H54 (cell line): ENCODE data around the gene BMAL1.
A peak's percentile ranks its signal among the peaks of the same experiment; 100 is the strongest.

ENCODE experiments used
- DNase-seq: peaks from one replicate; pipeline ENCODE4 v3.0.0; 2011; ENCODE audit warnings: low spot score, mixed read lengths; ENCODE audit not compliant: insufficient read length
- FAIRE-seq: peaks from 3 replicates; lab custom pipeline; 2011; peaks lifted over from hg19 to GRCh38; lab: Jason Lieb, UNC
- POLR2A ChIP-seq: IDR thresholded peaks from 2 replicates; pipeline ENCODE4 v1.6.1; 2011; ENCODE audit warnings: low read depth, mild to moderate bottlenecking, low read length

BMAL1 gene

DNA sequence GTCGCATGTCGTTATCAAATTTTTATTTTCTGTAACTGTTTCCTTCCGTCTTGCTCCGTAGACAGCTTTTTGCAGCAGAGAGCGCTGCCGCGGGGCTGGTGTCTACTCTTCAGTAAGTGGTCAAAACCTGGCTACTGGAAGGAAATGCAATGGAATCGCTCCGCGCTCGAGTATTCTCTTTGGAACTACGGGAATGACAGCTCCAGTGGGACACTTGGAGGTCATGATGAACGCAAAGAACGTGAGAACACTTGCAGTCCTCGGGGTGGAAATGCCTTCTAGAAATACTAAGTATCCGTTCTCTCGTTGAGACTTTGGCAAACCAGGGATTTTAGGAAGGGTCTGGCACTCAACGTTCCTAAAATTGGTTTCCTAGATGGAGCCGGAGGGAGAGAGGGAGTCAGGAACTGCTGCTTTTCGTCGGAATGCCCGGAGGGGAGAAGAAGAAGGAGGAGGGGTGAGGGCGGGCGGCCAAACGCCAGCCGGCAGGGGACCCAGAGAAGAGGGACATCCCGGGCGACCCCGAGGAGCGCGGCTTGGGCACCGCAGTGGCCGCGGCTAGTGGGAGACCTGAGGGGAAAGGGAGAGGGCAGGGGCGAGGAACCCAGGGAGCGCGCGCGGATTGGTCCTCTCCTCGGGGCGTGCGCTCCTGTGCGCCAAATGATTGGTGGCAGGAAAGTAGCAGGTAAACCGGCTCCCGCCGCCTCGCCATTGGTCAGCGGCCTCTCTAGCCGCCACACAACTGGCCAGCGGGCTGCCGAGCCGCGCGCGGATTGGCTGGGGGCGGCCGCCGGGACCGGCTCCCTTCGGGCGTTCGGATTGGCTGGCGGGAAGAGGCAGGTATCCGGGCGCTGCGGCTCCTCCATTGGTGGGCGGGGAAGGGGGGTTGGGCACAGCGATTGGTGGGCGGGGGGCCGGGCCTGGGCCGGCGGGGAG lies 490 bp upstream of the BMAL1 start:
- DNase-seq (peak; percentile 96), FAIRE-seq (no peak)
- TF ChIP-seq POLR2A = peak; percentile 82

DNA sequence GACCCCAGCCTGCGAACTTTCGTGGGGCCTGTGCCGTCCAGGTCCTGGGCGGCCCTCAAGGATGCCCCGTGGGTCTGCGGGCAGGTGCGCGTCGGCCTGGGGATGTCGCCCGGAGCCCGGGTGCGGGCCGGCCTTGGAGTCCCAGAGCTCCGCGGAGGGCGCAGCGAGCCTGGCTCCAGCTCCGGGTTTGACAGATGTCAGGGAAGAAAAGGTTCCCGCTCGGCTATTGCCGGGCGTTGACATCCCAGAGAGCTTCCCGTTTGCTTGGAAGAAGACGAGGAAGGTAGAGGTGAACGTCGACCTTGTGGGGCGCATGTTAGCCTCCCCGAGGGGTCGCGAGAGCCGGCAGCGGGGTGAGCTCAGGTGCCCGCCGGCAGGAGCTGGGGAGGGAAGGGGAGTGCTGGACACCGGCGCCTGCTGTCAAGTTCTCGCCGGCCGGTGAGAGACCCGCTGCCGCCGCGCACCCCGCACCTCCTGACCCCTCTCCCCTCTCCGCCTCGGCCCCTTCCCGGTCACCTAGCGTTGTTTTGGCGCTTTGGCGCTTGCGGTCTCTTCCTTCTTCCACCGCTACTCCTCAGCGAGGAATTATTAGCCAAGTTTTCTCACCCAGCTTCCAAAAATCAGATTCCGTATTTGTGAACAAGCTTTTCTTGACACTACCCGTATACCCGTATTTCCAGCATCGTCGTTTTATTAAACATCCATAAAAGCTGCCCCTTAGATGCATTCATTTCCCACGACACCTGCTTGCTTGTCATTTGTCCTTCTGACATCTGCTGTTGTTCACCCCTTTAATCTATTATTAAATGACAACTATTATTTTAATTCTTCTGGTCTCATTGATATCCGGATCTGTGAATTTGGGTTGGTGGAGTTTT lies 1.3 kb downstream of the BMAL1 start:
- FAIRE-seq = no peak
- no peak for DNase-seq
- no peak for TF ChIP-seq POLR2A

DNA sequence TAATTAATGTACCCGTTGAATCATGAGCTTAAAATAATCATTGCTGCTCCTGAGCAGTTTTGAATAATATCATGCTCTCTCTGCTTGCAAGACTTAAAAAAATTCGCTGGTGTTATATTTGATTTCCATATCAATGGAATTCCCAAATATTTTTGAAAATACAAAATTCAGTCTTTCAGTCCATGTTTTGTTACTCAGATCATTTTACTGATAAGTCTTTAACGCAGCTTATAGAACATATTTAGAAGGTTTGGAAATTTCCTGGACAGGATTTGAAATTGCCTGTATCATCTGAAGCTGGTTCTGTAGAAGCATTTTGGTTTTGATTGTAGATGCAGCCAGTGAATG lies 1.9 kb downstream of the BMAL1 start:
- DNase-seq = no peak
- FAIRE-seq = no peak
- no peak for TF ChIP-seq POLR2A

DNA sequence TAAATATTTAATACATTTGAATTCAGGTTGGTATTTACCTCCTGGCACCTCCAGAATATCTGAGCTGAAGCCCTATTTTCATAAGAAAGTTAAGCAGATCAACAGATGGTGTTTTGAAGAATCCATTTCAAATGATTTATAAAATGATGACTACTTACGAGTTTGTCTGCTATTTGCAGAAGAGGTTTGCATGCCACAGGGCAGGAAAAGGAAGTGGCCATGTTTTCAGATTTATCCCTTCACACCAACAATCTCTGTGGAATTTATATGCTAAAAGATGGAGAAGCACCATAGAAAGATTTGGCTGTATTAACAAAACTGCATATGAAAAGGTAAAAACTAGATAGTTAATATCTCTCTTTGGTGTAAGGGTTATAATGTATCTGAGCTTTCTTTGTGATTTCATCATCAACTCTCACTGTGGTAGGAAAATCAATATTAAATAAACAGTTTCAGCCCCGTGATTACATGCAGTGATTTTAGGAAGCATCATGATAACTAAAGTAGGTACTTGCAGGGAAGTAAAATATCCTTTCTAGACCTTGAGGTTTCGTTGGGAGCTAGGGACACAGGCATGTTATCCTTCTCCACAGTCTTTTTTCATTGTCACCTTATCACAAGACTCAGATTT lies 2.6 kb downstream of the BMAL1 start:
- FAIRE-seq (no peak), DNase-seq (no peak)

DNA sequence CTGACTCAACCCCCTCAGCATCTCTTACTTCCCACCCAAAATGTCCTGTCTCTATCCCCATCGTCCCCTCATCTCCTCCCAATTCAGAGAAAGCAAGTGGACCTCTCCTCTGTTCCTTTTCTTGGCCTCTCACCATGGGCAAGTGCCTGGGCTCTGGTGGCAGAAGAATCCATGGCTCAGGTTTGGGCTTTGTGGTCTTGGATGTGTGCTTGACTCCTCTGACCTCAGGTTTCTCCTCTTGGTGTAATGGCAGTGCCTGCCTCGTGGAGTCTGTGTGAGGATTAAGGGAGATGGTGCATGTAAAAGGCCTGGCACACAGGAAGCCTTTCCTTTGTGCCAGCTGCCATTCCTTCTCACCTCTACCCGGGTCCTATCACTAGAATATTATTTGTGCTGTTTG lies 3.2 kb downstream of the BMAL1 start:
- DNase-seq (no peak), FAIRE-seq (no peak)
- TF ChIP-seq POLR2A = no peak

More for the DNA sequence above, 2.6 kb downstream of the BMAL1 start:
- TF ChIP-seq POLR2A = no peak

DNA sequence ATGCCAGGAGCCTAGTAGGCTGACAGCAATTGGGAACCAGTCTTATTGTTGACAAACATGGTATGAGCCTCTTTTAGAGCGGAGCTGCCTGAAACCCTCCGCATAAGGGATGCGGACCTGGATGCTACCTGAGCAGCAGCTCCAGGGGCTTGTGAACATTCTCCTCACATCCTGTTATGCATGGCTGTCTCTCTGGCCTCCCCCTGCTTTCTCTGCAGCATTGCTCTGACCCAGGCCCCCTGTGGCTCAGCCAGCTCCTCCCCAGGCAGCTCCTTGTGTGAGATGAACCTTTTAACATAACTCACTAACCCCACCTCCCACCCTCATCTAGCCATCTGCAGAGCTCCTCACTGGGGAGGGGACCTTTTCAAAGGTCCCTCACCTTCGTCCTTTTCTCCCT lies 6.0 kb downstream of the BMAL1 start:
- no peak for FAIRE-seq
- TF ChIP-seq POLR2A = no peak
- no peak for DNase-seq

DNA sequence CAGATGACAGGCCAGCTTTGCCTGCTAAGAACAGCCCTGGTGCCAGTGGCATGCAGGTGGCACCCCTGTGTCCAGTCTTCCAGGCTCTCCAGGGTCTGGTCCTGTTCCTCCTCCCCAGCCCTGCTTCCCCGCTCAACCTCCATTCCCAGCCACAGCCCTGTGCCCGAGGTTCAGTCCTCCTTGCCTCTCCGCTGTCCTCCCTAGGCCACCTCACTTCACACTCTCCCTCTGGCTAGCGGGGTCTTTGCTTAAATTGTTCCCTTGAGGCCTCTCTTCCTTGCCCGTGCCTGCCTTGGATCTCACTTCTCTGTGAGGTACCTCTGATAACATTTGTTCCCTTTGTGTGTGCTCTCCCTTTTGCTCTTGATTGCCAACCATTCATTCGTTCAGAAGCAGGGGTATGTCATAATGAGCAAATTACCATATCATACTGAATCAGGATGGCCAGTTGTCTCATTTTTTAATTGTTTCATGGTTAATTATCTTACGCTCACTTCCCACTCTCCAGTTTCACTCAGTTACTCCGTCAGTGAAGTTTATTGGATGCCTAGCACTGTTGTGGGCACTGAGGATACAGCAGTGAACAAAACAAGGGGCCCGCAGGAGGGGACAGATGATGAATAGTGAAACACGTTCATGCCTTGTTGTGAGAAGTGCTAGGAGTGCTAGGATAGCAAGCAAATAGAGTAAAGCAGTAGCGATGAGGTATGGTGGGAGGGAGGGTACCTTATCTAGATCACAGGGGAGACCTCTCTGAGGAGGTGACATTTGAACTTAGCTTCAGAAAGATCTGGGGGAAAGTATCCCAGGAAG lies 7.4 kb downstream of the BMAL1 start:
- DNase-seq (no peak), FAIRE-seq (no peak)
- no peak for TF ChIP-seq POLR2A

DNA sequence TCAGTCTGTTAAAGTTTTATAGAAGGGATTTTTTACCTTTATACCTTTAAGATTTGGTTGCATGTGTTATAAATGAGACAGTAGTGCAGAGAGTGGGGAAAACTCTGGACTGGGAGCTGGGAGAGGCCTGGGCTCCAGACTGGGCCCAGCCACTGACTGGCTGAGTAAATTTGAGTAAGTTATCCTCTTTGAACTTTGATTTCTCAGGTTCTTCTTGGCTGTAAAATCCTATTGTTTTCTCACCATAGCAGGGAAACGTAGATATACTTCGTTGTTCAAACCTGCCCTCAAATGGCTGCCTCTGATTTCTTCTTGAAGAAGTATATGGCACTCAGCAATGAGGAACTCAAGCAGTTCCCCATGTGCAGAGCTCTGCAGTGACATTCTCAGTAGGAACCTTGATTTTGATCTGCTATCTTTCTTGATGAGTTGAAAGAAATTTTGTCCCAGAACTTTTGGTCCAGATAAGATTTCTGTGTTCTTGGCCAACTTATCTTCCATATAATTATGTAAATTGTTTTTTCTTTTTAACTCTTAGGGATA lies 8.8 kb downstream of the BMAL1 start:
- FAIRE-seq (no peak), DNase-seq (no peak)
- TF ChIP-seq POLR2A = no peak

DNA sequence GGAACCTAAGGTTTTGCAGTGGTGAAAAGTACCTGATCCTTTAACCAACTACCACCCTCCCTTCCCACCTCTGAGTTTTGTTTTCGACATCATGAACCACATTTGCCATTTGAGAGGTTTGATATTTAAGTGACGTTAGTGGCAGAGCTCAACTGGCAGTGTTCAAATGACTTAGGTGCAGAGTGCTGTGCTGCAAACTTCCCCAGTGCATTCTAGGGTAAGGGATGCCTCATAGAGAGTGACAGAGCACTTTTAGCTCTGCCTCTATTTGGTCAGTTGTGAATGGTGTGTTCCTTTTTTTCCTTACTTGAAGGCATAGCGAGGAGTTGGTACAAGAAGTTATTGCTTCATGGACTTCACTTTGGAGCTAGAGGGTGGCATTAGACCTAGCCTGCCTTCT lies 9.4 kb downstream of the BMAL1 start:
- DNase-seq (no peak), FAIRE-seq (no peak)
- no peak for TF ChIP-seq POLR2A

DNA sequence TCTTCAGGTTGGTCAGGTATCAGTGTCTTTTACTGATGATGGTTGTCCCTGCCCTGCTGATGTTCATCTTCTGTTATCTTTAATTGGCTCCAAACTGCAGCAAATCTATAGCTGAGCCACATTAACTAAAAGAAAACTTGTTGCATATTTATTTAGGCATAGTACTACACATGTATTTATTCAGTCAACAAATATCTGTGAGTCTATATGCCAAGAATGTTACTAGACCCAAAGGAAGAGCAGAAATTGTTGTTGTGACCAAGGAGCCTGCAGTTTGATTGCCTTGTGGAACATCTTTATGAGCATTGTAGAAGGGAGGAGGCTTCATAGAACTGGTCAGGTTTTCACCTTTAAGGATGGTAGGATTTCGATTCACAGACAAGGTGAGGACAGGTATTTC lies 10.1 kb downstream of the BMAL1 start:
- TF ChIP-seq POLR2A = no peak
- DNase-seq (no peak), FAIRE-seq (no peak)

DNA sequence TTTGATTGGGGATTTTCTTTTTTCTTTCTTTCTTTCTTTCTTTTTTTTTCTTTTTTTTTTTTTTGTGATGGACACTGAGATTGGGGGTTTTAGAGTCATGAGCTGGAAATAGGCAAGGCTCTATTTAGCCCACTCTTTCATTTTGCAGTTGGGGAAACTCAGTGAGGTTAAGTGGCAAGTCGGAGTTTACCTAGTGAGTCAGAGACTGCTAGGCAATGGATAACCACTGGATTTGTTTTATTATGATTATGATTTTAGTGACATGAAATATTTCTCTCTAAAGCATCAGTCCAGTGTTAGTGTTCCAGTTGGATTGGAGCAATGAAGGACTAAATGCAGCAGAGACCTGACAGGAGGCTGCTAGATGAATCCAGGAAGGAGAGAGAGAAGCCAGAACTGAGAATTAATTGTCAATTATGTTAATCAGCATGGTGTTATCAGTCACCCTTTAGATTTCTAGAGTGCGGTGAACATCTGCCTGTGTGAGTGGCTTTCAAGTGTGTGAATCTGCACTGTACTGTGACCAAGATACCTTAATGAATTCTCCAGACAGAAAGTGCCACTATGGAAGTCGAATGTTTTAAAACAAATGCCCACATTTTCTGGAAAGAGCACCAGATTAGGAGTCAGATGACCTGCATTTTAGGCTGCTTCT lies 10.9 kb downstream of the BMAL1 start:
- no peak for TF ChIP-seq POLR2A
- DNase-seq (no peak), FAIRE-seq (no peak)

DNA sequence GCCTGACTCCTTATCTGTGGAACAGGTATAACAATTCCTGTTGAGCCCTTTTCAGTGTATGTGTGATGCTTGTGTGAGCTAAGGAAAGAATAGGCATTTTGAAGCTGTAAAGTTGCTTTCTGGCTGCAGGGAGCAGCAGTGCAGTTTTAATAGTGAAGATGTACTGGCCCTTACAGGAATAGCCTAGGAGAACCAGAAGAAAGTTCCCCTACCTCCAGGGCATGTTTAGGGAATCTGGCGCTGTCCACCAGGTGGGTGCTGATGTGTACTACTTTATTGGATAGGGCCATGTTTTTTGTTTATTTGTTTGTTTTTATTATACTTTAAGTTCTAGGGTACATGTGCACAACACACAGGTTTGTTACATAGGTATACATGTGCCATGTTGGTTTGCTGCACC lies 11.5 kb downstream of the BMAL1 start:
- TF ChIP-seq POLR2A = no peak
- DNase-seq = no peak
- no peak for FAIRE-seq
